ENCODE data around the gene SYCP2L.

GRCh38 chr6:10854922-10855632, 31.8 kb upstream of the SYCP2L start:
- TF ChIP-seq CTCF (IDR thresholded peaks at IDR 0.05; ENCODE audit: insufficient read depth, low read length) = no peak
- TF ChIP-seq GABPA (IDR thresholded peaks at IDR 0.05; ENCODE audit: low read depth) = no peak
